Measurements from ENCODE around the gene XPA. TPM values are rescaled to one million over a fixed set of nuclear protein-coding genes. Genes with fewer than 3 reads are reported as not detected.

The XPA gene
- total and polyA plus RNA-seq, 2 donors (not counting 1 experiment from before 2014, with no cell fraction given) = 6.1 to 9.7 TPM

GRCh38 chr9:97628668-97629067 lies 68.5 kb downstream of the XPA start:
- H2AFZ ChIP-seq (ENCODE audit: low read length) = no peak overlapping the region
- no peaks in the 10 kb centered on the region for H3K9me3 ChIP-seq (ENCODE audit: control insufficient read depth, insufficient read depth, low read depth, low read length)
- DNase-seq (ENCODE audit: low read depth in 2 of 2) = no peak
- no peaks in the 10 kb centered on the region for H4K20me1 ChIP-seq (ENCODE audit: control insufficient read depth, extremely low read depth, insufficient read depth, low read length)
- peaks cover 6% of the 10 kb centered on the region for H3K4me1 ChIP-seq (ENCODE audit: control insufficient read depth, extremely low read depth, insufficient read depth, low read length)
- no peaks in the 10 kb centered on the region for H3K36me3 ChIP-seq (ENCODE audit: control insufficient read depth, insufficient read depth, low read length)
- no peak overlapping the region for H3K4me3 ChIP-seq (replicated peaks in 1 of 4; ENCODE audit: control extremely low read depth in 1 of 4, insufficient read depth in 1 of 4, low read depth in 3 of 4, low read length in 4 of 4)
- H3K9ac ChIP-seq (ENCODE audit: insufficient read depth, low read length) = no peak overlapping the region
- TF ChIP-seq EZH2 (IDR thresholded peaks at IDR 0.05; ENCODE audit: low read length, missing control alignments) (no peak), CTCF (conservative IDR thresholded peaks at IDR 0.05 in 1 of 2, IDR thresholded peaks at IDR 0.05 in 1 of 2; ENCODE audit: low read depth in 1 of 2, low read length in 2 of 2) (no peak)
- H3K27me3 ChIP-seq (ENCODE audit: control insufficient read depth, insufficient read depth, low read length) = no peaks in the 10 kb centered on the region
- H3K27ac ChIP-seq (ENCODE audit: insufficient read depth, low read length) = no peak overlapping the region
- peaks cover 29% of the 10 kb centered on the region for H3K79me2 ChIP-seq (ENCODE audit: control insufficient read depth, insufficient read depth, low read length)
- H3K4me2 ChIP-seq (ENCODE audit: extremely low read depth, insufficient read depth, low read length) = no peak overlapping the region

- Histone ChIP-seq H3K4me2 (ENCODE audit: extremely low read depth, insufficient read depth, low read length) (peak overlapping the region; percentile 16), H3K27ac (ENCODE audit: insufficient read depth, low read length) (no peak overlapping the region), H3K9ac (ENCODE audit: insufficient read depth, low read length) (no peak overlapping the region), H3K9me3 (ENCODE audit: control insufficient read depth, insufficient read depth, low read depth, low read length) (no peaks in the 10 kb centered on the region), H2AFZ (ENCODE audit: low read length) (peak overlapping the region; percentile 2), H3K79me2 (ENCODE audit: control insufficient read depth, insufficient read depth, low read length) (peaks cover 29% of the 10 kb centered on the region), H3K4me3 (replicated peaks in 1 of 4; ENCODE audit: control extremely low read depth in 1 of 4, insufficient read depth in 1 of 4, low read depth in 3 of 4, low read length in 4 of 4) (peak overlapping the region in 2 of 4 experiments; percentile 0 to 45), H4K20me1 (ENCODE audit: control insufficient read depth, extremely low read depth, insufficient read depth, low read length) (no peaks in the 10 kb centered on the region), H3K27me3 (ENCODE audit: control insufficient read depth, insufficient read depth, low read length) (no peaks in the 10 kb centered on the region), H3K36me3 (ENCODE audit: control insufficient read depth, insufficient read depth, low read length) (no peaks in the 10 kb centered on the region), H3K4me1 (ENCODE audit: control insufficient read depth, extremely low read depth, insufficient read depth, low read length) (peaks cover 6% of the 10 kb centered on the region)
- DNase-seq (ENCODE audit: low read depth in 2 of 2) = peak in 1 of 2 donors; percentile 35
- no peak for TF ChIP-seq EZH2 (IDR thresholded peaks at IDR 0.05; ENCODE audit: low read length, missing control alignments)
- no peak for TF ChIP-seq CTCF (conservative IDR thresholded peaks at IDR 0.05 in 1 of 2, IDR thresholded peaks at IDR 0.05 in 1 of 2; ENCODE audit: low read depth in 1 of 2, low read length in 2 of 2)
Measured at GRCh38 chr9:97627624-97628023, 69.5 kb downstream of the XPA start.

GRCh38 chr9:97625620-97626019 lies 71.5 kb downstream of the XPA start:
- Histone ChIP-seq H3K27ac (ENCODE audit: insufficient read depth, low read length) (no peak overlapping the region), H4K20me1 (ENCODE audit: control insufficient read depth, extremely low read depth, insufficient read depth, low read length) (no peaks in the 10 kb centered on the region), H2AFZ (ENCODE audit: low read length) (no peak overlapping the region), H3K4me2 (ENCODE audit: extremely low read depth, insufficient read depth, low read length) (no peak overlapping the region), H3K9ac (ENCODE audit: insufficient read depth, low read length) (no peak overlapping the region), H3K36me3 (ENCODE audit: control insufficient read depth, insufficient read depth, low read length) (no peaks in the 10 kb centered on the region), H3K9me3 (ENCODE audit: control insufficient read depth, insufficient read depth, low read depth, low read length) (no peaks in the 10 kb centered on the region), H3K4me1 (ENCODE audit: control insufficient read depth, extremely low read depth, insufficient read depth, low read length) (peaks cover 2% of the 10 kb centered on the region), H3K79me2 (ENCODE audit: control insufficient read depth, insufficient read depth, low read length) (peaks cover 14% of the 10 kb centered on the region), H3K4me3 (replicated peaks in 1 of 4; ENCODE audit: control extremely low read depth in 1 of 4, insufficient read depth in 1 of 4, low read depth in 3 of 4, low read length in 4 of 4) (no peak overlapping the region), H3K27me3 (ENCODE audit: control insufficient read depth, insufficient read depth, low read length) (no peaks in the 10 kb centered on the region)
- no peak for TF ChIP-seq EZH2 (IDR thresholded peaks at IDR 0.05; ENCODE audit: low read length, missing control alignments)
- TF ChIP-seq CTCF (conservative IDR thresholded peaks at IDR 0.05 in 1 of 2, IDR thresholded peaks at IDR 0.05 in 1 of 2; ENCODE audit: low read depth in 1 of 2, low read length in 2 of 2) = no peak
- DNase-seq (ENCODE audit: low read depth in 2 of 2) = no peak

Other genes starting within 250 kb of the XPA start
- gene TMOD1, start 195.7 kb downstream of the XPA start, total RNA-seq = 2.6 and 4.0 TPM in 2 replicates
- gene TMOD1, start 195.7 kb downstream of the XPA start, polyA plus RNA-seq = 0.98 and 3.6 TPM in 2 replicates
- gene TSTD2, start 64.0 kb downstream of the XPA start, total RNA-seq = 19.8 and 20.1 TPM in 2 replicates
- 12.2 and 15.9 TPM in 2 replicates for gene TSTD2, start 64.0 kb downstream of the XPA start, polyA plus RNA-seq
- gene NCBP1, start 63.5 kb downstream of the XPA start, total RNA-seq = 36.5 and 42.9 TPM in 2 replicates
- gene NCBP1, start 63.5 kb downstream of the XPA start, polyA plus RNA-seq = 27.1 and 27.9 TPM in 2 replicates
- gene FOXE1, start 155.9 kb upstream of the XPA start, total RNA-seq = not detected in 2 replicates
- gene FOXE1, start 155.9 kb upstream of the XPA start, polyA plus RNA-seq = 0.01 and 2.0 TPM in 2 replicates
- 12.9 and 16.4 TPM in 2 replicates for gene TRMO, start 225.2 kb upstream of the XPA start, total RNA-seq
- gene TRMO, start 225.2 kb upstream of the XPA start, polyA plus RNA-seq = 13.8 and 15.8 TPM in 2 replicates
- gene HEMGN, start 240.8 kb upstream of the XPA start, total RNA-seq = not detected in 2 replicates
- not detected in 2 replicates for gene HEMGN, start 240.8 kb upstream of the XPA start, polyA plus RNA-seq

All from fibroblast of lung (primary cell).